ENCODE data around the gene PTGFRN.
"Not testable (repeated sequence)": the region's sequence is repeated elsewhere in the genome, so short reads cannot be mapped to it uniquely, and the experiment has no call there.

Gene PTGFRN

DNA sequence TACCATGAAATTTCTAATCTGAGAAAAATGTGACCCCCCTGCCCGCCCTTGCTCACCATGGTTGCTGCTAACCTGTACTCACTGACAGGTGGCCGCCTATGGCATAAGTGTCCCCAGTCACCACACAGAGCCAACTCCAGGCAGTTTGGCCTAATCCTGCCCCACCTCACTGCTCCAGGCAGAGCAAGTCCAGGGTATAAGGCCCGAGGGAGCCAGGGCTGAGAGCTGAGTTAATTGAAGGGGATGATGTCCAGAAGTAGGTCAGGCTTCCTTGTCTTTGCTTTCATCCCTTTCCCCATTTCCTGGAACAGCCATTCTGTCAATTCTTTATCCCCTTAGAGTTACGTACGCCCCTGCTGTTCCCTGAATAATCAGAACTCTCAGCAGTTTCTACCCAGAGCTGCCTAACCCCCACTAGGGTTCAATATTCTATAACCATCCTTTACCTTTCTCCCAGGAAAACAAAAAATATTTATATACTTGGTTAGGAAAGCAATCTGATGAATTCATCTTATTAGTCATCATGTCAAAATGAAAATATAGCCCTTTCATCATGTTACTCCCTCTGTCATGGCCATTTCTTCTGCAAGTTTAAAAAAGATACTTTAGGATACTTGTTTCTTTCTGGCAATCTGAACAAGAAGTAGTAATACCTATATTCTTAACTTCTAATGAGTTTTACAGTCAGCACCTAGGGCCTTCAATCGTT lies 62.4 kb downstream of the PTGFRN start:
- Histone ChIP-seq H3K9me3 (ENCODE audit: control insufficient read depth, insufficient read depth, low read length) (0 out of 2 replicates have a peak, but pooled peaks cover 11% of the 10 kb centered on the region), H3K9ac (ENCODE audit: low read depth, low read length) (no peak overlapping the region), H3K4me1 (ENCODE audit: insufficient read depth, low read length) (no peaks in the 10 kb centered on the region), H3K36me3 (ENCODE audit: insufficient read depth, low read length) (peaks cover 13% of the 10 kb centered on the region)

DNA sequence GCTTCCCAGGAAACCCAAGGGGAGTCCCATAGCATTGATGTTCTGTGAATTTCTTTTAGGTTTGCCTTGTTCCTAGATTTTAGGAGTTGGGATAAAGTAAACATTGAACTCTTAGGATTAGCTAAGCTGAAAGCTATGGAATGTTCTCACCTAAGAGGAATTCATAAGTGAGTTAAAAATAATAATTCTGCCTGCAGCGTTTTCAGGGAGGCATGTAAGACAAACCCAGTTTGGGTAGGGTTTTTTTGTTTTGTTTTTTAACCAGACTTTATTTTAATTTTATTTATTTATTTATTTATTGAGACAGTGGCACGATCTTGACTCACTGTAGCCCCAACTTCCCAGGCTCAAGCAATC lies 62.9 kb downstream of the PTGFRN start:
- Histone ChIP-seq H3K36me3 (ENCODE audit: insufficient read depth, low read length) (peaks cover 10% of the 10 kb centered on the region), H3K9me3 (ENCODE audit: control insufficient read depth, insufficient read depth, low read length) (0 out of 2 replicates have a peak, but pooled peaks cover 11% of the 10 kb centered on the region), H3K4me1 (ENCODE audit: insufficient read depth, low read length) (no peaks in the 10 kb centered on the region), H3K9ac (ENCODE audit: low read depth, low read length) (no peak overlapping the region)

DNA sequence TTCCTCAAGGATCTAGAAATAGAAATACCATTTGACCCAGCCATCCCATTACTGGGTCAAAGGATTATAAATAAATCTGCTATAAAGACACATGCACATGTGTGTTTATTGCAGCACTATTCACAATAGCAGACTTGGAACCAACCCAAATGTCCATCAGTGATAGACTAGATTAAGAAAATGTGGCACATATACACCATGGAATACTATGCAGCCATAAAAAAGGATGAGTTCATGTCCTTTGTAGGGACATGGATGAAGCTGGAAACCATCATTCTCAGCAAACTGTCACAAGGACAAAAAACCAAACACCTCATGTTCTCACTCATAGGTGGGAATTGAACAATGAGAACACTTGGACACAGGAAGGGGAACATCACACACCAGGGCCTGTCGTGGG lies 70.6 kb downstream of the PTGFRN start:
- H3K36me3 ChIP-seq (ENCODE audit: insufficient read depth, low read length): not testable (repeated sequence)

DNA sequence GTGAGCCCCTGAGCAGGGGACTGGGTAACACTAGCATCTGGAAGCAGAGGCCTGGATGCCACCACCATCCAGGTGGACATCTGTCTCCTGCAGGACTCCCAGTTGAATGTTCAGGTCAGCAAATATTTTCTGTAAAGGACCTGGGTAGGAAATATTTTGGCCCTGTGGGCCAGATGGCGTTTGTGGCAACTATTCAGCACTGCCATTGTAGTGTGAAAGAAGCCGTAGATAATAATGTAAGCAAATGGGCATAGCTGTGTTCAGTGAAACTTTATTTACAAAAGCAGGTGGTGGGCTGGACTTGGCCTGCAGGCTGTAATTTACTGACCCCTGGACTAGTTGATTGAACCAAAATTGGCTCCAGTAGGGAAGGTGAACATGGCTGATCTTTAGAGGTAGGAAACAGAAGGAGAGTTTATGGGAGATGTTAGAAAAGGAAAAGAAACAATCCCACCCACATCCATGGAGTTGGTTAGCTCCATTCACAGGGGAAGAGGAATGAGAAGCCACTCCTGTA lies 71.9 kb downstream of the PTGFRN start:
- H3K9me3 ChIP-seq (ENCODE audit: control insufficient read depth, insufficient read depth, low read length): no peaks in the 10 kb centered on the region
- no peak overlapping the region for H3K9ac ChIP-seq (ENCODE audit: low read depth, low read length)
- H3K4me1 ChIP-seq (ENCODE audit: insufficient read depth, low read length): no peaks in the 10 kb centered on the region
- H3K36me3 ChIP-seq (ENCODE audit: insufficient read depth, low read length): peaks cover 6% of the 10 kb centered on the region

More for the DNA sequence above, 70.6 kb downstream of the PTGFRN start:
- not testable (repeated sequence) for H3K9me3 ChIP-seq (ENCODE audit: control insufficient read depth, insufficient read depth, low read length); H3K4me1 ChIP-seq (ENCODE audit: insufficient read depth, low read length); H3K9ac ChIP-seq (ENCODE audit: low read depth, low read length)

DNA sequence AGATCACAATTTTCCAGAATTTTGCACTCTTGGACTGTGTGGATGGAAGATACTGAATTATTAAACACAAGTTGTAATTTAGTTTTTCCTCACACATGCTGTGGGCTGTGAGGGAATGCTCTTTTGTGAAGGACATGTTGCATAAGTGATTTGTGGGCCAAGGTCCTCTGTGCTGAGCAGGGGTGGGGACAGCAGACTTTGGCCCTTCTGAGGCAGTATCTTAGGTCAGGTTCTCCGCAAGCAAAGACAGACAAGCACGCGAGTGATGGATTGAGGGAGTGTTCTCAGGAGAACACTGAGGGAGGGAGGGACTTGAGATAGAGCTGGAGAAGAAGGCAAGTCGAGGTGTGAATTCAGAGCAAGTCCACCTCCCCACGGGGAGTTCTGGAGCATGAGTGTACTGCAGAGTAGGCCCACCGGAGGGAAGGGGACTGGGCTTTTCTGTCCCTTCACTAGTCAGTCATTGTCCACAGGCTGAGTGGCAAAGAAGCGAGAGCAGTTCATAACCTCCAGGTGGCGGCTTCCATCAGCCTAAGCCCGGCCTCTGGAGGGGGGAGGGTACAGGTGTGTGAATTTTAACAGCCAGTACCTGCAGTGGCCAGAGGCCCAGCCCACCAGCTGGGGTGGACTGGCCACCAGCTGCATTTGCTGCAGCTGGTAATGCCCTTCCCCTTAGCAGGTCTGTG lies 72.7 kb downstream of the PTGFRN start:
- Histone ChIP-seq H3K9ac (ENCODE audit: low read depth, low read length) (no peak overlapping the region), H3K4me1 (ENCODE audit: insufficient read depth, low read length) (no peaks in the 10 kb centered on the region), H3K9me3 (ENCODE audit: control insufficient read depth, insufficient read depth, low read length) (no peaks in the 10 kb centered on the region), H3K36me3 (ENCODE audit: insufficient read depth, low read length) (peaks cover 6% of the 10 kb centered on the region)

DNA sequence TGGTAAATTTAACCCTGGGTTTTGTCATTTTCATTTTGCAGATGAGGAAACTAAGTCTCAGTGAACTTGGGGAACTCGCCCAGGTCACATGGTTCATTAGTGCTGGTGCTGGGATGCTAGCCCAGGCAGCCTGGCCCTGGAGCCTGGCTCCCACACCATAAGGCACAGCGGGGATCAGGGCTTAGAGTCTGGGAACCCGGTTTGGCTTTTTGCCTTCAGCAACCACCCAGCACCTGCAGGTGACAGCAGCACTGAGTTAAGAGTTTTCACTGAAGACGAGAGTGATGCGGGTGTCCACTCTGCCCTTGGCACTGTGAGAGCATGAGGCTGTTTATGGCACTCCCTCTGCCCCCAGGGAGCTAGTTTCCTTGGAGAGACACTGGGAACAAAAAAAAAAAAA lies 73.4 kb downstream of the PTGFRN start:
- Histone ChIP-seq H3K36me3 (ENCODE audit: insufficient read depth, low read length) (peaks cover 6% of the 10 kb centered on the region), H3K4me1 (ENCODE audit: insufficient read depth, low read length) (no peaks in the 10 kb centered on the region), H3K9me3 (ENCODE audit: control insufficient read depth, insufficient read depth, low read length) (no peaks in the 10 kb centered on the region), H3K9ac (ENCODE audit: low read depth, low read length) (no peak overlapping the region)

DNA sequence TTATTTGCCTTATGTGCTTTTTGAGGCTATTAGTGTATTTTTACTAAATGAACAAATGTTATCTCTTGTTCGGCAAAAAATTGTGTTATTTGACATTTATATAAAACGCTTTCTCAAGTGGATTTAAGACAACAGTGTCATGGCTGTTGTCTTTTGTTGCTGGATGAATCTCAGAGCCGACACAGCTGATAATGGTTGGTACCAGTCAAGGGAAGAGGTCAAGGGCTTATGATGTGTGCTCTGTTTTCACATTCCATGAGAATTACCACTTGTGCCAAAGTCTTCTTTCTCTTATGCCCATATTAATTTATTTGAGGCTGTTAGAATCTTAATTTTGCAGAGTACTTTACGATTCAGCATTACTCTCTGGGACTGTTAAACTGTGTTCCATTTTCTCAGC lies 74.0 kb downstream of the PTGFRN start:
- Histone ChIP-seq H3K9me3 (ENCODE audit: control insufficient read depth, insufficient read depth, low read length) (no peaks in the 10 kb centered on the region), H3K36me3 (ENCODE audit: insufficient read depth, low read length) (peaks cover 6% of the 10 kb centered on the region), H3K9ac (ENCODE audit: low read depth, low read length) (no peak overlapping the region), H3K4me1 (ENCODE audit: insufficient read depth, low read length) (no peaks in the 10 kb centered on the region)

DNA sequence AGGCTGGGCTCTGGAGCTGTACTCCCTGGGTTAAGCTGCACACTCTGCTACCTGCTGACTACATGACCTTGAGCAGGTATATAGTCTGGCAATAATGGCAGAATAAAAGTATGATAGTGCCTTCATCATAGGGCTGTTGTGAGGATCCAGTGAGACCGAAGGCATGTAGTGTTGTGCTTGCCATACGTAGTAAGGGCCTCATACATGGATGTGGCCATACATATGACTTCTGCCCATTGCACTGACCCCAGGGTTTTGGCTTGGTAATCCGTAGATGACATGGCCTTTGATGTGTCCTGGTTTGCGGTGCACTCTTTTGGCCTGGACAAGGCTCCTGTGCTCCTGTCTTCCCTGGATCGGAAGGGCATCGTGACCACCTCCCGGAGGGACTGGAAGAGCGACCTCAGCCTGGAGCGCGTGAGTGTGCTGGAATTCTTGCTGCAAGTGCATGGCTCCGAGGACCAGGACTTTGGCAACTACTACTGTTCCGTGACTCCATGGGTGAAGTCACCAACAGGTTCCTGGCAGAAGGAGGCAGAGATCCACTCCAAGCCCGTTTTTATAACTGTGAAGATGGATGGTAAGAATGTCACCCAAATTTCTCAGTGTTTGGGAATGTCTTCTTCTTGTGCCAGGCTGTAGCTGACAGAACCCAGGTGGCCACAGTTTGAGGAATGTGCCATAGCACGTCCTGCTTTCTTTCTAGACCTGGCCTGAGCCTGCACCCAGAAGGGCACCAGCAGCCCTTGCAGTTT lies 74.9 kb downstream of the PTGFRN start:
- Histone ChIP-seq H3K9me3 (ENCODE audit: control insufficient read depth, insufficient read depth, low read length) (no peaks in the 10 kb centered on the region), H3K4me1 (ENCODE audit: insufficient read depth, low read length) (no peaks in the 10 kb centered on the region), H3K36me3 (ENCODE audit: insufficient read depth, low read length) (peaks cover 6% of the 10 kb centered on the region), H3K9ac (ENCODE audit: low read depth, low read length) (no peak overlapping the region)

DNA sequence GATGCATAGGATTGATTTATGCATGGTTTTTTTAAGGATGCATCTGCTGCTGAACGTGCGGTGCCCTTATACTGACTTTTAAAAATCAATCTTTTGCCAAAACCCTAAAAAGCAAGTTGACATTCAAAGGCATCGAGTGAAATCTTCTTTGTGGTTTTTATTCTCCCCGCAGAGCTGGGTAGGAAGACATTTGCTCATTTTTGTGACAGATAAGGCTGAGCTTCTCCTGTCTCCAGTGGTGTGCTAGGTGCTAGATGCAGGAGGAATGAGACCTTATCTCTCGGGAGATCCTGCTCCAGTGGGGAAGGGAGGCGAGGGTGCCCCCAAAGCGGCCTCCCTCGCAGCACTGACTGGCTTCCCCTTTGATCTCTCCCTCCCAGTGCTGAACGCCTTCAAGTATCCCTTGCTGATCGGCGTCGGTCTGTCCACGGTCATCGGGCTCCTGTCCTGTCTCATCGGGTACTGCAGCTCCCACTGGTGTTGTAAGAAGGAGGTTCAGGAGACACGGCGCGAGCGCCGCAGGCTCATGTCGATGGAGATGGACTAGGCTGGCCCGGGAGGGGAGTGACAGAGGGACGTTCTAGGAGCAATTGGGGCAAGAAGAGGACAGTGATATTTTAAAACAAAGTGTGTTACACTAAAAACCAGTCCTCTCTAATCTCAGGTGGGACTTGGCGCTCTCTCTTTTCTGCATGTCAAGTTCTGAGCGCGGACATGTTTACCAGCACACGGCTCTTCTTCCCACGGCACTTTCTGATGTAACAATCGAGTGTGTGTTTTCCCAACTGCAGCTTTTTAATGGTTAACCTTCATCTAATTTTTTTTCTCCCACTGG lies 76.9 kb downstream of the PTGFRN start:
- peaks cover 6% of the 10 kb centered on the region for H3K36me3 ChIP-seq (ENCODE audit: insufficient read depth, low read length)
- no peak overlapping the region for H3K9ac ChIP-seq (ENCODE audit: low read depth, low read length)
- H3K4me1 ChIP-seq (ENCODE audit: insufficient read depth, low read length): no peaks in the 10 kb centered on the region
- no peaks in the 10 kb centered on the region for H3K9me3 ChIP-seq (ENCODE audit: control insufficient read depth, insufficient read depth, low read length)

DNA sequence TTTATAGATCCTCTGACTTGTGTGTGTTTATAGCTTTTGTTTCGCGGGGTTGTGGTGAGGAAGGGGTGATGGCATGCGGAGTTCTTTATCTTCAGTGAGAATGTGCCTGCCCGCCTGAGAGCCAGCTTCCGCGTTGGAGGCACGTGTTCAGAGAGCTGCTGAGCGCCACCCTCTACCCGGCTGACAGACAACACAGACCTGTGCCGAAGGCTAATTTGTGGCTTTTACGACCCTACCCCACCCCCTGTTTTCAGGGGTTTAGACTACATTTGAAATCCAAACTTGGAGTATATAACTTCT lies 77.5 kb downstream of the PTGFRN start:
- H3K36me3 ChIP-seq (ENCODE audit: insufficient read depth, low read length): peaks cover 6% of the 10 kb centered on the region
- no peaks in the 10 kb centered on the region for H3K4me1 ChIP-seq (ENCODE audit: insufficient read depth, low read length)
- no peak overlapping the region for H3K9ac ChIP-seq (ENCODE audit: low read depth, low read length)

DNA sequence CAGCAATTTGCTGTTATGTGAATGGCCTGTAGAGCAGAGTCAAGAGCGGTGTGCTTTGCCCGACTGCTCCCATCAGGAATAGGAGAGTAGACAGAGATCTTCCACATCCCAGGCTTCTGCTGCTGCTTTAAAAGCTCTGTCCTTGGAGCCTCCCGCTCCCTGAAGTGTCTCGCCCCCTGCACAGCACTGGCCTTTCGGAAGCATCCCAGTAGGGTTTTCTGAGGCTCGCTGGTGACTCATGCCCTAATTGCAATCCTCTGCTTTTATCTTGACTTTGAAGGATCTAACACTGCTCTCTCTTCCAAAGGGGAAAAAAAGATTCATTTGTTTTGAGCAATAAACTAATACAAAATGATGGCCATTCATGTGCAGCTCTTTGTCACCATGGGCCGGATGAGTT lies 78.5 kb downstream of the PTGFRN start:
- Histone ChIP-seq H3K9me3 (ENCODE audit: control insufficient read depth, insufficient read depth, low read length) (no peaks in the 10 kb centered on the region), H3K9ac (ENCODE audit: low read depth, low read length) (no peak overlapping the region), H3K36me3 (ENCODE audit: insufficient read depth, low read length) (peaks cover 6% of the 10 kb centered on the region), H3K4me1 (ENCODE audit: insufficient read depth, low read length) (no peaks in the 10 kb centered on the region)

More for the DNA sequence above, 77.5 kb downstream of the PTGFRN start:
- H3K9me3 ChIP-seq (ENCODE audit: control insufficient read depth, insufficient read depth, low read length): no peaks in the 10 kb centered on the region

DNA sequence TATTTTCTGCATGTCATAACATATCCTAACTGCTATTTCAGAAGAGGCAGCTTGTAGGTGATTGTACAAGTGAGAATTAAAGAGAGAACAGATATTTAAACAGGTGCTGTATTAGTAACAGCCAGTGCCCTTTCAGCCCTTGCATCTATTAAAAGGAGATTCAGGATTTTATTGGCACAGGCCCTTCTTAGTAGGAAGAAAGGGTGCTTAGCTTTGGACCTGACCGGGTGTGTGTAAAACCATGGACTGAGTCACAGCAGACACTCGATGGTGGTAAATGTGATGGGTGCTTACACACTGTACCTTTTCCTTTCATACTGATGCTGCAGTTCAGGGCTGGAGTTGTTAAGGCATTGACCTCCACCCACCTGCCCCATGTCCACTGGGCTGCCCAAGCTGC lies 79.2 kb downstream of the PTGFRN start:
- H3K36me3 ChIP-seq (ENCODE audit: insufficient read depth, low read length): peaks cover 6% of the 10 kb centered on the region
- H3K9me3 ChIP-seq (ENCODE audit: control insufficient read depth, insufficient read depth, low read length): no peaks in the 10 kb centered on the region
- H3K4me1 ChIP-seq (ENCODE audit: insufficient read depth, low read length): no peaks in the 10 kb centered on the region
- no peak overlapping the region for H3K9ac ChIP-seq (ENCODE audit: low read depth, low read length)

DNA sequence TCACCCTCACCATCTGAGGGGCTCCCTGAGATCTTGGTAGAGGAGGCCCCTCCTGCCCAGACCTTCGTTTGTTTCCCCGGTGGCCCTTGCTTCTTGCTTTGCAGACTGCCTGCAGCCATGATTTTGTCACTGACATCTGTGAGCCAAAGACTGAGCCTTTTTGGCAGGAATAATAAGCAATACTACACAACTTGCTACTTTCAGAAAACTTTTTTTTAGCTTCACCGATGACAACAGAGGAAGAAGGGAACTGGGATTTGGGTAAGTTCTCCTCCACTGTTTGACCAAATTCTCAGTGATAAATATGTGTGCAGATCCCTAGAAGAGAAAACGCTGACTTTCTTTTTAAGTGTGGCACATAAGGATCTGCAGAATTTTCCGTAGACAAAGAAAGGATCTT lies 80.1 kb downstream of the PTGFRN start:
- Histone ChIP-seq H3K36me3 (ENCODE audit: insufficient read depth, low read length) (no peaks in the 10 kb centered on the region; the same call in none of the 2 replicates), H3K9me3 (ENCODE audit: control insufficient read depth, insufficient read depth, low read length) (no peaks in the 10 kb centered on the region), H3K9ac (ENCODE audit: low read depth, low read length) (no peak overlapping the region), H3K4me1 (ENCODE audit: insufficient read depth, low read length) (no peaks in the 10 kb centered on the region)

DNA sequence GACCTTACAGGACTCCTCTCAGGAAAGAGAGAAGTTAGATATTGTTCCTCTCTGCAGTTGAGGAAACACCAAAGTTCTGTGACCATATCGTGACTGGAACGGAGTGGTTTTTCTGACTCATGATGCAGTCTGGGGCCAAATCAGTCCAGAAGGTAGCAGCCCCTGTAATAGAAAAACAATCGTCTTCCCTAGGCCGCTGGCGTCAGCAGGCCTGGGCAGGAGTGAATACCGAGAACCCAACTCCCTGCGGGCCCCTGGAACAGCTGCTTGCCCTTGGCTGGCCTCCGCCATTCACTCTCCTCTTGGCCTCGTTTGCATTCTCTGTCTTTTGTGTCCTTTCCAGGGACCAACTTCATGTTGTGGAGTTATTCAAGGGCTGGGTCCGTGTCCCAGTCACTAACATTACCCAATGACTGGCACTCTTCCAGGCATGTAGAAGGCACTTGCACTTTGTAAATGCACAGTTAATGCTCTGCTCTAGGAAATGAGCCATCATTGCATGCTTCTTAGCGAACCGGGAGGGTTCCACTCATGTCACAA lies 81.0 kb downstream of the PTGFRN start:
- Histone ChIP-seq H3K36me3 (ENCODE audit: insufficient read depth, low read length) (no peaks in the 10 kb centered on the region; the same call in none of the 2 replicates), H3K9me3 (ENCODE audit: control insufficient read depth, insufficient read depth, low read length) (no peaks in the 10 kb centered on the region), H3K9ac (ENCODE audit: low read depth, low read length) (no peak overlapping the region), H3K4me1 (ENCODE audit: insufficient read depth, low read length) (no peaks in the 10 kb centered on the region)
